SK-N-SH (cell line): ENCODE results near the gene ANGPTL4. TPM values are rescaled to one million over a fixed set of nuclear protein-coding genes. Genes with fewer than 3 reads are reported as not detected.

Source experiments
- CTCF ChIA-PET: fragments of 300-600, 350-600 bp; formaldehyde crosslinking; extraction: SDS; loops from one replicate; lab custom pipeline; 2021; lab: Yijun Ruan, JAX
- POLR2A ChIA-PET: fragments of 350-600 bp; sonication (Branson Sonifier 250); formaldehyde crosslinking; extraction: SDS; loops from one replicate; lab custom pipeline; 2020; ENCODE audit warnings: antibody characterized with exemption, inconsistent platforms; lab: Yijun Ruan, JAX
- DNase-seq: peaks from one replicate; pipeline ENCODE4 v3.0.0; 2012
- H2AFZ ChIP-seq: fragments of 200-600 bp; sonication (generic); 2 replicates; pipeline ENCODE4 v1.8.1; 2016; ENCODE audit warnings: antibody characterized with exemption, mild to moderate bottlenecking, low read depth
- H3F3A ChIP-seq: fragments of 200-600 bp; sonication (generic); replicated peaks from 2 replicates; pipeline ENCODE3; 2016; ENCODE audit warnings: antibody characterized with exemption, mild to moderate bottlenecking; ENCODE audit not compliant: insufficient read depth
- H3K27ac ChIP-seq, 2 experiments: fragments of 200-500 bp in 1 of 2; fragments of 200-600 bp in 1 of 2; sonication (Bioruptor generic) in 1 of 2; sonication (generic), shearing (Covaris generic) in 1 of 2; 2 replicates each; pipeline versions ENCODE4 v1.5.1 to v1.6.1; 2014 to 2016; ENCODE audit warnings: low read depth in 2 of 2, inconsistent platforms in 1 of 2, low read length in 1 of 2, mild to moderate bottlenecking in 1 of 2, mixed read lengths in 1 of 2
- H3K27me3 ChIP-seq: fragments of 200-600 bp; sonication (generic), shearing (Covaris generic); 2 replicates; pipeline ENCODE4 v1.6.1; 2016; ENCODE audit warnings: mixed run types; ENCODE audit not compliant: insufficient read depth
- H3K36me3 ChIP-seq, 2 experiments: fragments of 200-500 bp in 1 of 2; fragments of 200-600 bp in 1 of 2; sonication (Bioruptor generic) in 1 of 2; sonication (generic) in 1 of 2; replicated peaks in 1 of 2; 2 replicates each; pipeline versions ENCODE3 to v1.5.1; 2014 to 2016; ENCODE audit warnings: low read length in 1 of 2, mild to moderate bottlenecking in 1 of 2; ENCODE audit not compliant: insufficient read depth in 2 of 2, control insufficient read depth in 1 of 2
- H3K4me1 ChIP-seq, 2 experiments: fragments of 200-500 bp in 1 of 2; fragments of 200-600 bp in 1 of 2; sonication (Bioruptor generic) in 1 of 2; sonication (generic), shearing (Covaris generic) in 1 of 2; 2 replicates each; pipeline versions ENCODE4 v1.5.1 to v1.6.1; 2014 to 2016; ENCODE audit warnings: low read depth in 1 of 2, low read length in 1 of 2, mixed run types in 1 of 2; ENCODE audit not compliant: insufficient read depth in 2 of 2, control insufficient read depth in 1 of 2
- H3K4me2 ChIP-seq: fragments of 200-600 bp; sonication (generic), shearing (Covaris generic); 2 replicates; pipeline ENCODE4 v1.6.1; 2017; ENCODE audit warnings: mixed run types
- H3K4me3 ChIP-seq, 2 experiments: fragments of 200-500 bp in 1 of 2; fragments of 200-600 bp in 1 of 2; sonication (Bioruptor generic) in 1 of 2; sonication (generic), shearing (Covaris generic) in 1 of 2; 2 replicates each; pipeline versions ENCODE4 v1.5.1 to v1.8.1; 2014 to 2016; ENCODE audit warnings: low read depth in 2 of 2, inconsistent platforms in 1 of 2, low read length in 1 of 2, mild to moderate bottlenecking in 1 of 2, mixed read lengths in 1 of 2, moderate library complexity in 1 of 2
- H3K79me2 ChIP-seq: fragments of 200-600 bp; sonication (generic); 2 replicates; pipeline ENCODE4 v1.8.1; 2017; ENCODE audit warnings: mild to moderate bottlenecking; ENCODE audit not compliant: insufficient read depth
- H3K9ac ChIP-seq: fragments of 200-600 bp; sonication (generic); 2 replicates; pipeline ENCODE4 v1.6.1; 2017; ENCODE audit warnings: mixed run types
- H3K9me2 ChIP-seq: fragments of 200-600 bp; sonication (generic); 2 replicates; pipeline ENCODE4 v1.6.1; 2017; ENCODE audit warnings: mixed run types
- H3K9me3 ChIP-seq: fragments of 200-600 bp; sonication (generic); 2 replicates; pipeline ENCODE4 v1.6.1; 2017; ENCODE audit warnings: mixed run types, mild to moderate bottlenecking, moderate library complexity
- H4K20me1 ChIP-seq: fragments of 200-600 bp; sonication (generic); 2 replicates; pipeline ENCODE4 v1.6.1; 2017; ENCODE audit warnings: mild to moderate bottlenecking, mixed run types; ENCODE audit not compliant: insufficient read depth
- EZH2phosphoT487 ChIP-seq: fragments of 200-600 bp; sonication (generic); IDR thresholded peaks from 2 replicates; pipeline ENCODE4 v1.6.1; 2017; ENCODE audit warnings: low read depth, mixed run types, mild to moderate bottlenecking, antibody characterized with exemption, moderate library complexity, borderline replicate concordance
- FOXJ3 ChIP-seq: sonication (generic); formaldehyde crosslinking; IDR thresholded peaks from 2 replicates; pipeline ENCODE4 v1.5.1; 2020; ENCODE audit warnings: mild to moderate bottlenecking, missing genetic modification reagents
- GATA2 ChIP-seq: sonication (generic); formaldehyde crosslinking; IDR thresholded peaks from 2 replicates; pipeline ENCODE4 v1.5.0; 2020; ENCODE audit warnings: mild to moderate bottlenecking, missing genetic modification reagents
- IRF3 ChIP-seq: fragments of 150-350 bp; IDR thresholded peaks from 2 replicates; pipeline ENCODE4 v1.6.1; 2016; ENCODE audit warnings: mild to moderate bottlenecking, low read depth, low read length
- JUND ChIP-seq: IDR thresholded peaks from 2 replicates; pipeline ENCODE4 v1.4.0; 2012
- NFIC ChIP-seq: IDR thresholded peaks from 2 replicates; pipeline ENCODE4 v1.4.0; 2012; ENCODE audit warnings: borderline replicate concordance
- NRF1 ChIP-seq: IDR thresholded peaks from 2 replicates; pipeline ENCODE4 v1.6.1; 2012; ENCODE audit warnings: low read depth, mild to moderate bottlenecking, low read length
- POLR2AphosphoS5 ChIP-seq: IDR thresholded peaks from 2 replicates; pipeline ENCODE4 v1.6.1; 2012; ENCODE audit warnings: low read depth, low read length
- RAD21 ChIP-seq: IDR thresholded peaks from 2 replicates; pipeline ENCODE4 v1.6.1; 2012; ENCODE audit warnings: mild to moderate bottlenecking, low read length
- RCOR1 ChIP-seq: fragments of 150-350 bp; IDR thresholded peaks from 2 replicates; pipeline ENCODE4 v1.6.1; 2017; ENCODE audit warnings: antibody characterized with exemption, low read length
- REST ChIP-seq: IDR thresholded peaks from 2 replicates; pipeline ENCODE4 v1.6.1; 2012; ENCODE audit warnings: mild to moderate bottlenecking, low read depth, low read length, moderate library complexity
- RFX5 ChIP-seq: IDR thresholded peaks from 2 replicates; pipeline ENCODE4 v1.6.1; 2012; ENCODE audit warnings: mild to moderate bottlenecking, improper control_type of control experiment, low read length
- RXRA ChIP-seq: IDR thresholded peaks from 2 replicates; pipeline ENCODE4 v1.4.0; 2012; ENCODE audit warnings: low read depth, mild to moderate bottlenecking, borderline replicate concordance
- TCF12 ChIP-seq: IDR thresholded peaks from 2 replicates; pipeline ENCODE4 v1.4.0; 2012
- USF1 ChIP-seq: IDR thresholded peaks from 2 replicates; pipeline ENCODE4 v1.4.0; 2012; ENCODE audit warnings: low read depth, borderline replicate concordance
- ZBTB33 ChIP-seq: IDR thresholded peaks from 2 replicates; pipeline ENCODE4 v1.4.0; 2012; ENCODE audit warnings: low read depth, borderline replicate concordance
- WGBS: methylation state at CpG from one replicate; pipeline ENCODE4 v1.1.6; 2017; ENCODE audit warnings: low lambda C conversion rate; 5-methylcytosine and 5-hydroxymethylcytosine counted together
- polyA plus RNA-seq, 3 experiments: library from polyadenylated mRNA; depleted of rRNA; stranded (reverse); fragments of >200 nt; gene quantifications; 2 replicates each; pipeline ENCODE4 v1.2.3, GENCODE V29; 2012

Gene ANGPTL4
- polyA plus RNA-seq, 1 of the 3 experiments (the other 2 are of a cell fraction), result 62.5 TPM

GRCh38 chr19:8398311-8398771 lies 34.4 kb downstream of the ANGPTL4 start:
- Histone ChIP-seq H2AFZ (no peak overlapping the region), H3F3A (no peaks in the 10 kb centered on the region), H3K36me3 (peaks cover 0 to 14% of the 10 kb centered on the region in 2 experiments), H3K27me3 (no peaks in the 10 kb centered on the region), H3K79me2 (peaks cover 63% of the 10 kb centered on the region), H4K20me1 (peaks cover 54% of the 10 kb centered on the region), H3K4me1 (peaks cover 0 to 11% of the 10 kb centered on the region in 2 experiments; a peak in 2 of 4 replicates), H3K9me2 (no peaks in the 10 kb centered on the region), H3K4me2 (no peak overlapping the region), H3K27ac (no peak overlapping the region), H3K9ac (no peak overlapping the region), H3K9me3 (no peaks in the 10 kb centered on the region), H3K4me3 (no peak overlapping the region)
- CTCF ChIA-PET, result interaction anchor here (0.8 to 2.8 kb wide), 8 partner anchors 11 to 182 kb away, joined by 3 to 42 read pairs (median 4); no protein-coding TSS in a partner anchor
- peak; percentile 14 for DNase-seq
- POLR2A ChIA-PET, result interaction anchor here (1.3 kb wide), 1 partner anchor 115 kb away, joined by 5 read pairs; the partner anchor contains the start of gene ZNF414
- WGBS, result 81% methylated on average over 8 of the region's 9 CpGs
- TF ChIP-seq RFX5 (no peak), GATA2 (no peak), JUND (no peak), RXRA (no peak), NRF1 (no peak), REST (no peak), ZBTB33 (no peak), RAD21 (no peak), EZH2phosphoT487 (no peak), RCOR1 (no peak)
- TF ChIP-seq, all 33 proteins: peak for 0

- no peaks in the 10 kb centered on the region for H3F3A ChIP-seq
- H2AFZ ChIP-seq, result no peak overlapping the region
- peaks cover 49% of the 10 kb centered on the region for H3K79me2 ChIP-seq
- no peak overlapping the region for H3K4me2 ChIP-seq
- ChIA-PET CTCF (no interaction called here), POLR2A (no interaction called here)
- H3K36me3 ChIP-seq, result peaks cover 0 to 17% of the 10 kb centered on the region in 2 experiments
- H3K27ac ChIP-seq, result no peak overlapping the region
- no peaks in the 10 kb centered on the region for H3K27me3 ChIP-seq
- no peaks in the 10 kb centered on the region for H3K9me3 ChIP-seq
- no peak for TF ChIP-seq FOXJ3 (CRISPR knock-in tag)
- no peak for TF ChIP-seq NFIC
- TF ChIP-seq POLR2AphosphoS5, result no peak
- no peak for TF ChIP-seq IRF3
- TF ChIP-seq TCF12, result no peak
- no peak for TF ChIP-seq RAD21
- TF ChIP-seq REST, result no peak
- TF ChIP-seq GATA2, result no peak
- TF ChIP-seq USF1, result no peak
- H3K9ac ChIP-seq, result no peak overlapping the region
- H3K4me3 ChIP-seq, result no peak overlapping the region
- peaks cover 0 to 4% of the 10 kb centered on the region in 2 experiments; a peak in 2 of 4 replicates for H3K4me1 ChIP-seq
- H4K20me1 ChIP-seq, result peaks cover 40% of the 10 kb centered on the region
- no peak for DNase-seq
- 97% methylated on average over 22 of the region's 34 CpGs for WGBS
- no peaks in the 10 kb centered on the region for H3K9me2 ChIP-seq
These were observed 35.8 kb downstream of the ANGPTL4 start for GRCh38 chr19:8399681-8400188.
